ENCODE data around the gene LGI2. TPM values are rescaled to one million over a fixed set of nuclear protein-coding genes. Genes with fewer than 3 reads are reported as not detected.

The LGI2 gene
- total and polyA plus RNA-seq, 2 experiments from 2014 or later: 0.89 to 3.6 TPM

GRCh38 chr4:24952667-24953066 is 78.1 kb downstream of the LGI2 start:
- no peak overlapping the region for H3K27ac ChIP-seq
- H3K4me1 ChIP-seq (ENCODE audit: insufficient read depth): no peaks in the 10 kb centered on the region
- no peaks in the 10 kb centered on the region for H3K36me3 ChIP-seq (replicated peaks; ENCODE audit: insufficient read depth, low read depth)
- TF ChIP-seq EZH2phosphoT487 (IDR thresholded peaks at IDR 0.05; ENCODE audit: low read depth, severe bottlenecking, unreplicated experiment) (no peak), CTCF (IDR thresholded peaks at IDR 0.05; ENCODE audit: poor library complexity) (no peak), EZH2 (IDR thresholded peaks at IDR 0.05; ENCODE audit: borderline replicate concordance) (no peak)
- no peak overlapping the region for H2AFZ ChIP-seq
- H3K4me2 ChIP-seq: no peak overlapping the region
- H3K4me3 ChIP-seq: no peak overlapping the region
- no peaks in the 10 kb centered on the region for H3K27me3 ChIP-seq
- H4K20me1 ChIP-seq (ENCODE audit: insufficient read depth, poor library complexity, severe bottlenecking): no peaks in the 10 kb centered on the region
- WGBS (ENCODE audit: low lambda C conversion rate, missing lambda C conversion rate): 68% methylated on average over 4 of the region's 4 CpGs
- no peaks in the 10 kb centered on the region for H3K9me2 ChIP-seq (replicated peaks; ENCODE audit: insufficient read depth)
- DNase-seq (ENCODE audit: low spot score): no peak
- no peaks in the 10 kb centered on the region for H3K79me2 ChIP-seq
- H3K9me3 ChIP-seq (ENCODE audit: low read depth): no peaks in the 10 kb centered on the region

DNA sequence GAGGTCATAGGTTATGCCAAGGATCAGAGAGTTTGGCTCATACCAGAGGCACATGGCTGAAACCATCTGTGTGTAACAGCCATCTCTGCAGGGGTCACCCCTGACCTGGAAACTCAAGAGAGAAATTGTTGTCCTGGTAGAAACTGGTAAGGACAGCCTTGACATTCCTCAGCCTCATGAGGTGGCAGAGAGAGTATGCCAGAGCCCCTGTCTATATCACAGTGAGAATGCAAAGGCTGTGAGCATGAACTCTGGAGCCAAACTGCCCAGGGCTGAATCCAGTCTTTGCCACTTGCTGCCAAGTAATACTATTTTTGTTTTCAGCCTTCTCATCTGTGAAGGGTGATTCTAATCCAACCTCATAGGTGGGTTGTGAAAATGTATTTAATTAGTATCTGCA is 80.8 kb downstream of the LGI2 start:
- TF ChIP-seq EZH2 (IDR thresholded peaks at IDR 0.05; ENCODE audit: borderline replicate concordance) (no peak), CTCF (IDR thresholded peaks at IDR 0.05; ENCODE audit: poor library complexity) (no peak), EZH2phosphoT487 (IDR thresholded peaks at IDR 0.05; ENCODE audit: low read depth, severe bottlenecking, unreplicated experiment) (no peak)
- no peaks in the 10 kb centered on the region for H3K4me1 ChIP-seq (ENCODE audit: insufficient read depth)
- DNase-seq (ENCODE audit: low spot score): no peak

More for the DNA sequence above, 80.8 kb downstream of the LGI2 start:
- H3K79me2 ChIP-seq: no peaks in the 10 kb centered on the region
- H2AFZ ChIP-seq: no peak overlapping the region
- H3K4me2 ChIP-seq: no peak overlapping the region
- no peaks in the 10 kb centered on the region for H3K9me2 ChIP-seq (replicated peaks; ENCODE audit: insufficient read depth)
- no peaks in the 10 kb centered on the region for H3K9me3 ChIP-seq (ENCODE audit: low read depth)
- H3K36me3 ChIP-seq (replicated peaks; ENCODE audit: insufficient read depth, low read depth): no peaks in the 10 kb centered on the region
- no peaks in the 10 kb centered on the region for H4K20me1 ChIP-seq (ENCODE audit: insufficient read depth, poor library complexity, severe bottlenecking)
- no peaks in the 10 kb centered on the region for H3K27me3 ChIP-seq
- no peak overlapping the region for H3K4me3 ChIP-seq
- no peak overlapping the region for H3K27ac ChIP-seq

Other genes starting within 250 kb of the LGI2 start
- 5.1 and 7.5 TPM in 2 replicates for gene SOD3, start 235.4 kb downstream of the LGI2 start, total RNA-seq
- gene SOD3, start 235.4 kb downstream of the LGI2 start, polyA plus RNA-seq: 18.1 and 20.3 TPM in 2 replicates
- gene CCDC149, start 117.9 kb downstream of the LGI2 start, total RNA-seq: 8.3 and 13.3 TPM in 2 replicates
- gene CCDC149, start 117.9 kb downstream of the LGI2 start, polyA plus RNA-seq: 11.1 and 12.3 TPM in 2 replicates
- 8.5 and 10.3 TPM in 2 replicates for gene SEPSECS, start 129.5 kb upstream of the LGI2 start, total RNA-seq
- 3.0 and 3.2 TPM in 2 replicates for gene SEPSECS, start 129.5 kb upstream of the LGI2 start, polyA plus RNA-seq
- gene PI4K2B, start 203.1 kb upstream of the LGI2 start, total RNA-seq: 41.4 and 44.1 TPM in 2 replicates
- gene PI4K2B, start 203.1 kb upstream of the LGI2 start, polyA plus RNA-seq: 11.8 and 12.6 TPM in 2 replicates